ENCODE data around the gene PDE4D.

Gene PDE4D

GRCh38 chr5:59054963-59055528, 838.5 kb downstream of the PDE4D start:
- DNase-seq: no peak

GRCh38 chr5:59051951-59052350, 841.6 kb downstream of the PDE4D start:
- no peak for DNase-seq

GRCh38 chr5:59049095-59049494, 844.4 kb downstream of the PDE4D start:
- DNase-seq: no peak

DNA sequence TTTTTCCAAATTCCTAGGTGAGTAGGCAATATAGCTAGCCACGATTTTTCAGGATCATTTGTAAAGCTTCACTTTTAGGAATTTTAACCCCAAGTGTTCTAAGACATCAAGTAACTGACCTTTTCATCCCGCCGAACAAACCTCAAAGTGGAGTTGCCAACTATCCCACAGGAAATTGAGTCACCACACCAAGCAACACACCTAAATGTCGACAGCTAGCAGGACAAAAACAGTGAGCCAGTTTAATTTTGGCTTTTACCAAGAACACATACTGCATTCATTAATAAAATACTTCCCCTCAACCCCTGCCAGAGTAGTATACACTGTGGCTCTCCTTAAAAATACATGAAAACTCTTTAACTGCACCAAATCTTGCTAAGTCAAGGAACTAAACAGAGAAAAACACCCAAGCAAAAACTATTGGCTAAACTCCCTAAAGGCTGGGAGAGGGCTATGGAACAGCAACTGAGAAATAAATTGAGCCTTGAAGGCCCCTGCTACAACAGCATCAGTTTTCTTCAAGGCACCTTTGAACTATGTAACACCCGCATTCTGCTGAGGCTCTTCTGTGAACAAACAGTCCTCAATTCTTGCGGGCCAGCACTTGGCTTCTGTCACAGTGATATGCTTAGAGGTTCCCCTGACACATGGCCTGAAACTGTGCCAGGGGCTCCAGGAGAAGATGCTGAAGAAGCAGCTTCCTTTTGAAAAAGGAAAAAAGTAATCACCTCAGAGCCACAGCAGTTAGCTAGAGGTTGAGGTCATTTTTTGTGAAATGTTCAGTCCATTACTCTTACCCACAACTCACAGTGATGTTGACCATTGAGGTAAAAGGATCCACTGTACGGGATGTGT, 851.1 kb downstream of the PDE4D start:
- DNase-seq: no peak

DNA sequence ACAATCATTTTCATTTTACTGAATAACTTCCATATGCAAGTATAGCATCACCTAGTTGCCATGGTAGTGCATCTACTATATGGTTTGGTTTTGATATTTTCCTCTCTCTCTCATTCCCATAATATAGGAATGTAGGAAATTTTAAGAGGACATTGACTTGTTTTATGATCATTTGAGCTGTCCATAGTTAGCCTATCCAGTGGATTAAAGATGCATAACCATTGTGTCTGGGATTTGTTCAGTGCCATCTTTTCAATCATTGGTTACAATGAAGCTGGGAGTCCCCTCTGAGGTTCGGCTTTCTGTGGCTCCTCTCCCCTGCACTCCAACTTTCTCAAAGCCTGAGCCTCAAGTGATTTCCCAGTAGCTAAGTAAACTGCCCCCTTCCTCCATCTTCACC, 852.2 kb downstream of the PDE4D start:
- no peak for DNase-seq

GRCh38 chr5:59040804-59041201, 852.7 kb downstream of the PDE4D start:
- DNase-seq: no peak

DNA sequence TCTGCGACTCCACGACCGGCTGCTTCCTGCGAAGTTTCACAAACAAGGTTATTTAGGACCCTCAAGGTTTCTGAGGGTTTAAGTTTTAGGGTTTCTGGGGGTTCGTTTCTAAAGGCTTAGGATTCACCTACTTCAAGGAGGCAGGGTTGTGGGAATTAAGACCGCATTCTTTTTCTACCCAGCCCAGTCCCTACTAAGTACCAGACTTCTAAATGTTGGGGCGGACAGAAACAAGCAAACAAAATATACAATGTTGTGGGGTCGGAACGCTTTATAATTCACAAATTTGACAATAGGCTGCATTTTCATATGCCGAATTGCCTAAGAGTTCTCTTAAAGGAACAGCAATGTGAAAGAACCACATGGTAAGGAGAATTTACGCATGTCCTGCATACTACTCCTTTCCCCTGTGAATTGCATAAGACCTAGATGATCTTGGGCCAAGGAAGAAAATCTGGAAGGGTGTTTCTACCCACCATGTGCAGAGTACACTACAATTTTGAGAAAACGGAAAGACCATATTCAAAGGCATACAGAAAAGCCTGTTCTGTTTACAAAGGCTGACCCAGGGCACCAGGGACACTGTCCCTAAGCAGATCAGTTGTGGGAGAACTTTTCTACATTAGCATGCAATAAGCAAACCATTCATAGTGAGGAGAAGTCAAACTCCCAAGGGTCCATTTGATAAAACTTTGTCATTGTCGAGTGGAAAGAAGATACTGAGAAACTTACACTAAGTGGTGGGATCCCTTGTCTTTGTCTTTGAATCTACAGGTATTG, 853.3 kb downstream of the PDE4D start:
- DNase-seq: no peak

DNA sequence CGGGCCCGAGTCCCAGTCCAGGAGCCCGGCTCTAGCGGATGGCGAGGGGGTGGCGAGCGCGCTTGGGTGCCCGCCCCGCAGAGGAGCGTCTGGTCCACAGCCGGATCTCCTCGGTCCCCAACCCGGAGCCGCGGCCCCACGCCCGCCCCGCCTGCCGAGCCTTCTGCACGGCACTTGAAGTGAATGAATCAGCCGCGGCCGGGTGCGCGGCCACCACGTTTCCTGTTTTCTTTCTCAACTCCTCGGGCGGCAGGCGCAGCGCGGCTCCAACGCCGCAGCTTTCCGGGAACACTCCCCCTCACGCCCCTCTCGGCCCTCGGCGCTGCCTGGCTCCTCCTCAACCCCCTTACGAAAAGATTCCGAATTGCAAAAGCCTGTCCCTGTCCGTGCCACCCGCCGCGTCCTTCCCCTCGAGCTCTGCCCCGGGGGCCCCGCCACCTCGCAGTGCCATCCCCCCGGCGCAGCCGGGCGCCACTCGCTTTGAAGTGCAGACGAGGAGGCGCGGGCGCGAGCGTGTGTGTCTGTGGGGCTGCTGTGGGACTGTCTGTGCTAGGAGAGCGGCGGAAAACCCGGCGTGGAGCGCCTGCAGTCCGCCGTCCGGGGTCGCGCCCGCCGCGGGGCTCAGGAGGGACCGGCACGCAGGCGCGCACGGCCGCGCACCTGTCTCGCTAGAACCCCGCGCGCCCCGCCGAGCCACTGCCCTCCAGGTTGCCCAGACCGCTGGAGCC, 854.1 kb downstream of the PDE4D start:
- DNase-seq: no peak

DNA sequence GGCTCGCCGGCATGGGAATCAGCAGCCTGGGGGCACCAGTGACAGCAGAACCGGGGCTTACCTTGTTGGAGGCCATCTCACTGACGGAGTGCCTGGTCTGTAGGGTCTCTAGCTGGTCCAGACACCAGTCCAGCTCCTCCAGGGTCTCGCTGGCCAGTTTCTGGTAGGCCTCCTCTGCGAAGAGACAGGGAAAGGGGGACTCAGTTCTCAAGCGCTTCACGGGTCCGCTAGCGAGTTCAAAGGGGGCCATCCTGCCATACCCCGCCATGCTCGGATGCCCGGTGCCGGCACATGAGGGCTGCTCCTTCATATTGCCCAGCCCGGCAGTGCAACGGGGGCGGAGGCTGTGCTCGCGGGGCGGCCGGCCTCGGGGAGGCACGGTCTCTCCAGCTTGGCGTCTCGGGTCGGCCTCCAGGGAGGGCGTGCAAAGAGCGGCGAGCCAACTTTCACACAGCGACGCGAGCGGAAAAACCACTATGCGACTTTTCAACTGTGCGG, 854.7 kb downstream of the PDE4D start:
- DNase-seq: no peak

- DNase-seq: no peak
Observed at GRCh38 chr5:59037941-59038797, 855.4 kb downstream of the PDE4D start.

GRCh38 chr5:59037453-59037852, 856.1 kb downstream of the PDE4D start:
- DNase-seq: no peak

GRCh38 chr5:59037041-59037440, 856.5 kb downstream of the PDE4D start:
- DNase-seq: no peak

DNA sequence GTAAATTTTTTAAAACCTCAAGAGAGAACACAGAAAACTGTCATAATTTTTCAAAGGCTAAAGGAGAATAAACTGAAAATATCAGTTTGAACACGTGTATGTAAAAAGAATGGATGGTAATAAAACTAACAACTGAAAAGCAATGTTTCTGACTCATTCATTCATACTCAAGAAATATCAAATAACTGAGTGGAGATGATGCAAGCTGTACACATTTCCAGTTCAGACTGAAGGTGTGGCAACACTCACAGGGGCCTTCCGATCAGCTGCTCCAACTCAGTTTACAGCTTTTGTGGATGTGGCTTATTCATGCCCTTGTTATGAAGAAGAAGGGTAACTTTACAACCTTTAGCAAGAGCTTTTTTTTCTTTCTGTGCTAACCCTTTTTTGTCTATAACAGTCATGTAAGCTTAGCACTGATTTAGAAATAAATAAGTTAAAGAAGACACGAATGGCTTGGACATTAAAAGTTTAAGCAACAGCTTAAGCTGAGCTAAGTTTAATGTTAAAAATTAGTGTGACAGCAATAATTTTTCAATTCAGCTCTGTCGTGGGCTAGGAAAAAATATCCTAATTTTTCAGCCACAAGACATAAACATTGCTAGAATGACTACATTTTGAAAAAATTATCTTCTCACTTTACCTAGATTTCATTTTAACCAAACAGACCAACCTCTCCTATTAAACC, 857.1 kb downstream of the PDE4D start:
- DNase-seq: no peak

- DNase-seq: no peak
Observed at GRCh38 chr5:59035681-59036080, 857.8 kb downstream of the PDE4D start.

DNA sequence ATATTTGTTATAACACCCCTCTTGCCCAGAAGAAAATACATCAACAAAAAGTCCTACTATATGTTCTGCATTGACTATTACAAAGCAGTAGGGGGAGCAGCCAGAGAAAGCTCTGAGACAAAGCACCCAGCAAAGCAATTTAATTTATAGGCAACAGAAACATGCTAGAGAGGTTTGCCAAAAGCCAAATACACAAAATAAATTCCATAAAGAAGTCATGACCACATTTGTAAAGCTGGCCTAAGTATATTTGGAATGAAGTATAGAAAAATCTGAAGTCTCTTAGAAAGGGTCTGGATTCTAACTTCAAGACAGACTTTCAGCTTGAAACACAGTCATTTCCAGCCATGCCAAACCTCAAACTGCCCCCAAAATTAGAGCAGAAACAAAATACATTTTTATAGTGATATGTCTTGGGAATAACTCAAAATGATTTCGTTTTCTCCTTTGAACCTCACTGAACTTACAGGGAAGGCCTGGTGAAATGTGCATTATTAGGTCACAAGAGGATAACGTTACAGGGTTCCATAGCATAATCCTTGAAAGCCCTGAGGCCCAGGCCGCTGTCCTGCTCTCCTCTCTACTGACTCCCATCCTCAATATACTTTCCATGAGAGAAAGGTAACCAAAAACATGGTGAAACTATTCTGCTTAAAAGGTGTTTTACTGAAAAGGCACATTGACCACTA, 858.9 kb downstream of the PDE4D start:
- no peak for DNase-seq

GRCh38 chr5:59027145-59027907, 866.2 kb downstream of the PDE4D start:
- no peak for DNase-seq

- DNase-seq: no peak
Observed at GRCh38 chr5:59025734-59026133, 867.8 kb downstream of the PDE4D start.

DNA sequence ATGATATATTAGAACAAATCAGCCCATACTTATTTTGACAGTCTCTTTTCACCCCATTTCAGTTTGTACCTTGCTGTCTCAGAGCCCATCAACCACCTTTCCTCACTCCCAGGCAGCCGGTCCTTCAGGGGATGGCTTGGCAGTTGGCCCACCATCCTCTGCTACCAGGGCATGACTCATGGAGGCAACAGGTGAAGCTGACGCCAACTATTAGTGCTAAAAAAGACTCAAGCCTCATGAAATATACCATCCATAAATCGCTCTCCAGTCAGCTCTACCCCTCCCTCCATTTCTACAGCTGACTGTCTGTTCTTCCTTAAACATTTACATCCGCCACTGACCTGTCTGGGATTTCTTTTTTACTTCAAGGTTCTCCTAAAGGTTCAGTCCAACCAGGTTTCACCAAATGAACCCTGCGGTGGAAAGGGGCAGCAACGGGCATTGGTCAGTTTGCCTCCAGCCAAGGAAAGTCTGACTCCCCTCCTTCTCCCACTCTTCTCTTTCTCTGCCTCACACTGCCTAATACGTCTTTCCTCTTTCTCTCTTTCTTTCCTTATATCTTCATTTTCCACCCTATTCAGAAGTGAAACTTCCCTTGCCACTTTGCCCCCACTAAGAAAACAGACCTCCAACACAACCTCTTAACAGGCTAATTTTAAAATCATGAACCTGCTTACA, 871.5 kb downstream of the PDE4D start:
- DNase-seq: no peak

- peak; percentile 49 for DNase-seq
Observed at GRCh38 chr5:59021286-59021673, 872.2 kb downstream of the PDE4D start.

All from NCI-H2081 treated with DMSO at 0.1 percent for 48 hours (cell line).